Parathyroid adenoma (tissue), 2 donors: ENCODE measurements around the gene S100PBP.

Experiments
- H2AFZ ChIP-seq: fragments of 300-600 bp; sonication (generic); one replicate; pipeline ENCODE4 v1.7.0; 2017; ENCODE audit warnings: antibody characterized with exemption, mild to moderate bottlenecking
- H3K27ac ChIP-seq: fragments of 300-600 bp; sonication (generic); one replicate; pipeline ENCODE4 v1.7.0; 2017
- H3K27me3 ChIP-seq: fragments of 300-600 bp; sonication (generic); one replicate; pipeline ENCODE4 v1.7.0; 2017; ENCODE audit warnings: low read length; ENCODE audit not compliant: control insufficient read depth, insufficient read depth
- H3K36me3 ChIP-seq: fragments of 300-600 bp; sonication (generic); one replicate; pipeline ENCODE4 v1.7.0; 2017; ENCODE audit warnings: low read length; ENCODE audit not compliant: control insufficient read depth, insufficient read depth
- H3K4me1 ChIP-seq: fragments of 300-600 bp; sonication (generic); one replicate; pipeline ENCODE4 v1.7.0; 2017; ENCODE audit warnings: control low read depth
- H3K4me2 ChIP-seq: fragments of 300-600 bp; sonication (generic); one replicate; pipeline ENCODE4 v1.7.0; 2017; ENCODE audit warnings: low read length
- H3K4me3 ChIP-seq: fragments of 300-600 bp; sonication (generic); one replicate; pipeline ENCODE4 v1.7.0; 2017; ENCODE audit warnings: low read depth, low read length
- H3K79me2 ChIP-seq: fragments of 300-600 bp; sonication (generic); one replicate; pipeline ENCODE4 v1.7.0; 2017; ENCODE audit warnings: control low read depth
- H3K9ac ChIP-seq: fragments of 300-600 bp; sonication (generic); one replicate; pipeline ENCODE4 v1.7.0; 2017; ENCODE audit warnings: mild to moderate bottlenecking
- H3K9me3 ChIP-seq: fragments of 300-600 bp; sonication (generic); one replicate; pipeline ENCODE4 v1.7.0; 2017; ENCODE audit warnings: low read length; ENCODE audit not compliant: control insufficient read depth
- CTCF ChIP-seq: fragments of 300-600 bp; sonication (generic); IDR thresholded peaks from one replicate; pipeline ENCODE4 v1.7.0; 2017; ENCODE audit warnings: antibody characterized with exemption, mild to moderate bottlenecking
- donor health status: primary hyperparathyroidism.

The S100PBP gene

GRCh38 chr1:32869923-32870614 lies 52.6 kb downstream of the S100PBP start:
- Histone ChIP-seq H3K9me3 (no peaks in the 10 kb centered on the region), H3K27me3 (no peaks in the 10 kb centered on the region), H3K36me3 (no peaks in the 10 kb centered on the region), H3K4me3 (peak overlapping the region; percentile 61), H3K9ac (no peak overlapping the region), H3K4me1 (no peaks in the 10 kb centered on the region), H2AFZ (peak overlapping the region; percentile 82), H3K4me2 (peak overlapping the region; percentile 81), H3K79me2 (no peaks in the 10 kb centered on the region), H3K27ac (peak overlapping the region; percentile 11)
- TF ChIP-seq CTCF, result no peak

- no peaks in the 10 kb centered on the region for H3K27me3 ChIP-seq
- H3K9ac ChIP-seq, result no peak within 1 kb of the TSS
- H3K4me2 ChIP-seq, result peak within 1 kb of the TSS; percentile 90
- TF ChIP-seq CTCF, result no peak
- H3K4me3 ChIP-seq, result peak within 1 kb of the TSS; percentile 61
- peak within 1 kb of the TSS; percentile 82 for H2AFZ ChIP-seq
- no peaks in the 10 kb centered on the region for H3K79me2 ChIP-seq
- H3K9me3 ChIP-seq, result no peaks in the 10 kb centered on the region
- peak within 1 kb of the TSS; percentile 11 for H3K27ac ChIP-seq
- no peaks in the 10 kb centered on the region for H3K4me1 ChIP-seq
- no peaks in the 10 kb centered on the region for H3K36me3 ChIP-seq
These were observed 53.3 kb downstream of the S100PBP start, which contains the start of gene FNDC5 for GRCh38 chr1:32870615-32871363. FNDC5 (minus strand) TSS chr1:32870912.

- peak overlapping the region; percentile 53 for H3K4me3 ChIP-seq
- H3K27ac ChIP-seq, result no peak overlapping the region
- H3K27me3 ChIP-seq, result no peaks in the 10 kb centered on the region
- H2AFZ ChIP-seq, result peak overlapping the region; percentile 78
- TF ChIP-seq CTCF, result no peak
- H3K36me3 ChIP-seq, result no peaks in the 10 kb centered on the region
- peak overlapping the region; percentile 90 for H3K4me2 ChIP-seq
- no peak overlapping the region for H3K9ac ChIP-seq
- H3K9me3 ChIP-seq, result no peaks in the 10 kb centered on the region
- no peaks in the 10 kb centered on the region for H3K4me1 ChIP-seq
- no peaks in the 10 kb centered on the region for H3K79me2 ChIP-seq
These were observed 54.1 kb downstream of the S100PBP start for GRCh38 chr1:32871364-32872191.

GRCh38 chr1:32872192-32872460 lies 54.7 kb downstream of the S100PBP start:
- no peak for TF ChIP-seq CTCF
- no peaks in the 10 kb centered on the region for H3K27me3 ChIP-seq
- H3K9ac ChIP-seq, result no peak overlapping the region
- H2AFZ ChIP-seq, result no peak overlapping the region
- H3K4me2 ChIP-seq, result no peak overlapping the region
- H3K36me3 ChIP-seq, result no peaks in the 10 kb centered on the region
- H3K4me3 ChIP-seq, result no peak overlapping the region
- no peak overlapping the region for H3K27ac ChIP-seq
- H3K4me1 ChIP-seq, result no peaks in the 10 kb centered on the region
- no peaks in the 10 kb centered on the region for H3K79me2 ChIP-seq
- no peaks in the 10 kb centered on the region for H3K9me3 ChIP-seq
